Measurements from ENCODE around the gene TMEM175.
"Not testable (repeated sequence)": the region's sequence is repeated elsewhere in the genome, so short reads cannot be mapped to it uniquely, and the experiment has no call there.

The TMEM175 gene

DNA sequence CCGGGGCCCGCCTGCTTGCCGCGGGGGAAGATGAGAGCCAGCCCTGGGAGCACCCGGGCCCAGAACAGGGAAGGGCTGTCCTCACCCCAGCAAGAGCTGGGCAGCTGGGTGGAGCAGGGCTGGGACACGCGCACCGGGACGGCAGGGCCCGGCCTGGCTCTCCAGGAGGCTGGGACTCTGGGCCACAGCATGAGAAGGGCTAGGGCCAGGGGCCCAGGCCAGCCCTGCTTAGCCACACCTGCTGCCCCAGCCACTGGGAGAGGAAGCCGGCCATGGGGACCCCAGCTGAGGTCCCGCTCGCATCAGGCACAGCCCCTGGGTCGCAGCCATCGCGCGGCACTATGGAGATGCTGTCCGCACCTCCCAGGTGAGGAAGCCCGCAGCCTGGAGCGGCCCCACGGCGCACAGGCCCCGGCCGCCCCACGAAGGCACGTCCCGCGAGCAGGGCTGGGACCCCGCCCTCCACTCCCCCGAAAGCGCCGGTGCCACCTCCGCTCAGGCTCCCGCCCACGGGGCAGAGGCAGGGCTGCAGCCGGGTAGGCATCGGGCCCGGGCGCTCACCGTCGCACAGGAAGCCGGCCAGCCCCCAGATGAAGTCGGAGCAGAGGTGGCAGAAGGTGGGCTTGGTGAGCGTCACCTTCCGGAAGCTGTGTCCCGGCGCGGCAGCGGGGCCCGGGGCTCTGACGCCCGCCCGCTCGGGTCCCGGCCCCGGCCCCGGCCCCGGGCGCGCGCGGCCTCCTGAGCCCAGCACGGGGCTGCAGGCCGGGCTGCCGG is 40.6 kb downstream of the TMEM175 start:
- DNase-seq: peak; percentile 63

- DNase-seq: peak; percentile 89
Measured at GRCh38 chr4:973431-974397, 41.5 kb downstream of the TMEM175 start, which contains the start of gene DGKQ. DGKQ (minus strand) TSS chr4:973569; CDS start chr4:973482, 87 bp downstream.

GRCh38 chr4:974668-975067 is 42.4 kb downstream of the TMEM175 start:
- no peak for DNase-seq

GRCh38 chr4:976016-976415 is 43.8 kb downstream of the TMEM175 start:
- not testable (repeated sequence) for DNase-seq

GRCh38 chr4:978957-979701 is 46.9 kb downstream of the TMEM175 start:
- DNase-seq: no peak

DNA sequence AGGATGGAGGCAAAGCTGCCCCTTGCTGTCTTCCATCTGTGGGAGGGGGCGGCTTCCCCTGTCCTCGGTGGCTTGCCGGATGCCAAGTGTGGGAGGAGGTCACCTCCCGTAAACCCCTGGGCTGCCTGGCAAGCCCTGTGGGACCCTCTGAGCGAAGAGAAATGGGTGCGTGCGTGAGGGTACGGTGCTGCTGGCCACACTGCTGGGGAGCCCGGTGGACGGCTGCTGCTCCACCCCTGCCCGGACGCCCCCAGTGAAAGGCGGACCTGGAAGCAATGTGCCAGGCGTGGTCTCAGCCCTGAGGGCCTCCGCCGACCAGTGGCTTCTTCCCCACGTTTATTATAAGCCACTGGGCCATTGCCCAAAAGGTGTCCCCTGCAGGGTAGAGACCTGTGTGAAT is 50.0 kb downstream of the TMEM175 start:
- no peak for DNase-seq

DNA sequence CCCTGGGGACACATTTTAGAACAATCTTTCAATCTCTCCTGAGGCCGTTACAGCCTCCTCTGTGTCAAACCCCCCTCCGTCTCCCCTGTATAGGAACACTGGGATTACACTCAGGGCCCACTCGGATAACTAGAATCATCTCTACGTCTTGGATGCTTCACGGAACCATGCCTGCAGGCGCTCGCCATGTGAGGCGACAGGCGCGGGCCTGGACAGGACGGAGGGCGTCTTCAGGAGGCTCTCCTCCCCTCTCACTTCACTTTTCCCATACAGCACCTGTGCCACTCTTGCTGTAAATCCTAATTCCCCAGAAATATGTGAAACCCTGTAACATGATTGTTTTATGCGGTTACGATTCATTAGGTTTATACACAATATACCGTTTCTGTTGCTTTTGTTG is 50.6 kb downstream of the TMEM175 start:
- no peak for DNase-seq

- no peak for DNase-seq
Measured at GRCh38 chr4:984336-985054, 52.2 kb downstream of the TMEM175 start.

- DNase-seq: peak; percentile 73
Measured at GRCh38 chr4:985123-985830, 53.0 kb downstream of the TMEM175 start.

DNA sequence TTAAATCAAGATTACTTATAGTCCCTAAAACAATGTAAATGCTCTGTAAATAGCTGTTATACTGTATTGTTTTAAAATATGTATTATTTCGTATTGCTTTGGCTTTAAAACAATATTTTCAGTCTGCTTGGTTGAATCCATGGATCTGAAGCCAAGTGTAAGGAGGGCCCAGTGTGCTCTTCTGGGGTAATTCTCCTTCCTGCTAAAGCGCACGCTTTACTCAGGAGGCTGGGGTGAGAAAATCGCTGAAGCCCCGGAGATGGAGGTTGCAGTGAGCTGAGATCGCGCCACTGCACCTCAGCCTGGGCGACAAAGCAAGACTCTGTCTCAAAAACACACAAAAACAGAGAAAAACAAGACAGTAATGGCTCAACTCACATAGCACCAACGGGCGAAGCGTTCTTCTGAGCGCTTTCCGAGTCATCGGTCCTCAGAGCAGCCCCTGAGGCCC is 54.2 kb downstream of the TMEM175 start:
- DNase-seq: no peak

GRCh38 chr4:986879-987623 is 54.8 kb downstream of the TMEM175 start, which contains the start of gene IDUA:
IDUA (plus strand) TSS chr4:987044; CDS start chr4:987085, 41 bp downstream.
- peak; percentile 85 for DNase-seq

DNA sequence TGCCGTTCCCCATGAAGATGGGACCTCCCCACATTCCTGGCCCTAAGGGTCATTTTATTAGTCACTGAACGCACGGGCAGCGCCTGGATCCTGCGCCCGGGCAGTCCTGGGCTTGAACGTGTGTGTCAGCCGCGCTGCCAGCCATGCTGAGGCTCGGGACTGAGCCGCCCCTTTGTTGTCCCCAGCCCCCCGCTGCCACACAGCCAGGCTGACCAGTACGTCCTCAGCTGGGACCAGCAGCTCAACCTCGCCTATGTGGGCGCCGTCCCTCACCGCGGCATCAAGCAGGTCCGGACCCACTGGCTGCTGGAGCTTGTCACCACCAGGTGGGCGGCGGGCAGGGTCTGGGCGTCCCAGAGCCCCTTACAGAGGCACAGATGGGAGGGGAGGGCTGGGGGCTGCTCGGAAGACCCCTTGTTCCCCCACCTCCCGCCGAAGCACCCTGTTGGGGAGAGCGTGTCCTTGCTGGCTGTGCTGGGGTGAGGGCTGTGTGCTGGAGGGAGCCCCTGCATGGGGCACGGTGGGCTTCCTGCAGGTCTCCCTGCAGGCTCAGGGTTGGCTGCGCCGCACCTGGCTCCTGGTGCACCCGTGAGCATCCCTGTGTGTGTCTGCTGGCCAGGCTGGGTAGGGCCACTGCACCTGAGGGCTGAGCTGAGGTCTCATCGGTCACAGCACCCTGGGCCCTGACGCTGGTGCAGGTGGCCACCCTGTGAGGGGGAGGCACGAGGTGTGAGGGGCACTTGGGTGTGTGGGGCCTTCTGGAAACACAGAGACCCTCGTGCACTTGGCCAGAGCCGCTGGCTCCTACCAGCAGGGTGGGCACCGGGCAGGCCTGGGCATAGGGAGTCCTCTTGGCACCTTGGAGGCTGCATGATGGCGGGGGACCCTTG is 55.6 kb downstream of the TMEM175 start:
- DNase-seq: no peak

GRCh38 chr4:988726-989721 is 56.8 kb downstream of the TMEM175 start:
- DNase-seq: no peak

- no peak for DNase-seq
Measured at GRCh38 chr4:989722-990471, 57.6 kb downstream of the TMEM175 start.

DNA sequence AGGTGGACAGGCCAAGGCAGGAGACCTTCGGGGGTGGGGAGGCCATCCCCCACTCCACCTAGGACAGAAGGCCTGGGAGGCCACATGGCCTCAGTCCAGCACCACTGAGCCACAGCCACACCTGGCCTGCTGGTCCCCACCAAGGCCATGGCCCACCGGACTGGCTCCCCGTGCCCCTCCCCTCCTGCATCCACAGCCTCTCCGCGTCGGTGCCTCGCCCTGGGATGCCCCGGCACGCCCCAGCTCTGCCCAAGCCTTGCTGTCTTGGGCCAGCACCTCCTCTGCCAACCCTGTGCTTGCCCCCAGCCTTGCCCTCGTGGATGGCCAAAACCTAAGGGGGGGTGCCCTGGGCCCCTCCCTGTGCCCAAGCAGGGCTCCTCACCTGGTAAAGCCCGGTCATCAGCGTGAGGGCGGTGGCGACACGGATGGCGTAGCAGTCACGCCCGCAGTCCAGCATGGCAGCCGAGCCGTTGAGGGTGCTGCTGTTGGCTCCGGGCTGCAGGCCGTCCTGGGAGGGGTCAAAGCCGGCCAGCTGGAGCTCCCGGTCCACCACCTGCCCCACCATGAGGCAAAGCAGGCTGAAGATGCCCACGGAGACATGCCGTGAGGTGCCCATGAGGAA is 58.6 kb downstream of the TMEM175 start:
- DNase-seq: no peak

- no peak for DNase-seq
Measured at GRCh38 chr4:991451-992296, 59.4 kb downstream of the TMEM175 start.
